ENCODE measurements around the gene PTPRM.

Gene PTPRM

GRCh38 chr18:7630731-7631442, 63.8 kb downstream of the PTPRM start:
- no peaks in the 10 kb centered on the region for H3K4me1 ChIP-seq (ENCODE audit: control insufficient read depth, insufficient read depth, low read length)
- H3K9me3 ChIP-seq (ENCODE audit: control insufficient read depth, insufficient read depth, low read length) = no peaks in the 10 kb centered on the region
- no peak overlapping the region for H3K4me3 ChIP-seq (ENCODE audit: low read depth, low read length)
- H3K9ac ChIP-seq (ENCODE audit: low read depth, low read length) = no peak overlapping the region
- no peak overlapping the region for H3K27ac ChIP-seq (ENCODE audit: low read depth, low read length)
- no peaks in the 10 kb centered on the region for H3K27me3 ChIP-seq (ENCODE audit: control insufficient read depth, insufficient read depth, low read length)
- no peaks in the 10 kb centered on the region for H3K36me3 ChIP-seq (ENCODE audit: control insufficient read depth, insufficient read depth, low read length)

- no peaks in the 10 kb centered on the region for H3K4me1 ChIP-seq (ENCODE audit: control insufficient read depth, insufficient read depth, low read length)
- H3K36me3 ChIP-seq (ENCODE audit: control insufficient read depth, insufficient read depth, low read length) = no peaks in the 10 kb centered on the region
- H3K9ac ChIP-seq (ENCODE audit: low read depth, low read length) = no peak overlapping the region
- no peak overlapping the region for H3K4me3 ChIP-seq (ENCODE audit: low read depth, low read length)
- H3K27ac ChIP-seq (ENCODE audit: low read depth, low read length) = no peak overlapping the region
- H3K9me3 ChIP-seq (ENCODE audit: control insufficient read depth, insufficient read depth, low read length) = no peaks in the 10 kb centered on the region
- H3K27me3 ChIP-seq (ENCODE audit: control insufficient read depth, insufficient read depth, low read length) = no peaks in the 10 kb centered on the region
Measured at GRCh38 chr18:7632152-7633098, 65.3 kb downstream of the PTPRM start.

- H3K4me3 ChIP-seq (ENCODE audit: low read depth, low read length) = no peak overlapping the region
Measured at GRCh38 chr18:7633171-7633570, 66.1 kb downstream of the PTPRM start.

GRCh38 chr18:7635948-7636347, 68.8 kb downstream of the PTPRM start:
- Histone ChIP-seq H3K9ac (ENCODE audit: low read depth, low read length) (no peak overlapping the region), H3K27me3 (ENCODE audit: control insufficient read depth, insufficient read depth, low read length) (no peaks in the 10 kb centered on the region), H3K27ac (ENCODE audit: low read depth, low read length) (no peak overlapping the region), H3K9me3 (ENCODE audit: control insufficient read depth, insufficient read depth, low read length) (no peaks in the 10 kb centered on the region), H3K4me1 (ENCODE audit: control insufficient read depth, insufficient read depth, low read length) (no peaks in the 10 kb centered on the region), H3K36me3 (ENCODE audit: control insufficient read depth, insufficient read depth, low read length) (no peaks in the 10 kb centered on the region), H3K4me3 (ENCODE audit: low read depth, low read length) (no peak overlapping the region)

More at GRCh38 chr18:7633171-7633570, 66.1 kb downstream of the PTPRM start:
- Histone ChIP-seq H3K27me3 (ENCODE audit: control insufficient read depth, insufficient read depth, low read length) (no peaks in the 10 kb centered on the region), H3K9me3 (ENCODE audit: control insufficient read depth, insufficient read depth, low read length) (no peaks in the 10 kb centered on the region), H3K36me3 (ENCODE audit: control insufficient read depth, insufficient read depth, low read length) (no peaks in the 10 kb centered on the region), H3K27ac (ENCODE audit: low read depth, low read length) (no peak overlapping the region), H3K9ac (ENCODE audit: low read depth, low read length) (no peak overlapping the region), H3K4me1 (ENCODE audit: control insufficient read depth, insufficient read depth, low read length) (no peaks in the 10 kb centered on the region)

- H3K9ac ChIP-seq (ENCODE audit: low read depth, low read length) = no peak overlapping the region
Measured at GRCh38 chr18:7637269-7637668, 70.2 kb downstream of the PTPRM start.

GRCh38 chr18:7638321-7638720, 71.2 kb downstream of the PTPRM start:
- Histone ChIP-seq H3K36me3 (ENCODE audit: control insufficient read depth, insufficient read depth, low read length) (no peaks in the 10 kb centered on the region), H3K4me3 (ENCODE audit: low read depth, low read length) (no peak overlapping the region), H3K27me3 (ENCODE audit: control insufficient read depth, insufficient read depth, low read length) (no peaks in the 10 kb centered on the region), H3K9ac (ENCODE audit: low read depth, low read length) (no peak overlapping the region), H3K27ac (ENCODE audit: low read depth, low read length) (no peak overlapping the region), H3K4me1 (ENCODE audit: control insufficient read depth, insufficient read depth, low read length) (no peaks in the 10 kb centered on the region), H3K9me3 (ENCODE audit: control insufficient read depth, insufficient read depth, low read length) (no peaks in the 10 kb centered on the region)

More at GRCh38 chr18:7637269-7637668, 70.2 kb downstream of the PTPRM start:
- no peak overlapping the region for H3K27ac ChIP-seq (ENCODE audit: low read depth, low read length)
- H3K4me1 ChIP-seq (ENCODE audit: control insufficient read depth, insufficient read depth, low read length) = no peaks in the 10 kb centered on the region
- H3K9me3 ChIP-seq (ENCODE audit: control insufficient read depth, insufficient read depth, low read length) = no peaks in the 10 kb centered on the region
- H3K27me3 ChIP-seq (ENCODE audit: control insufficient read depth, insufficient read depth, low read length) = no peaks in the 10 kb centered on the region
- no peak overlapping the region for H3K4me3 ChIP-seq (ENCODE audit: low read depth, low read length)
- H3K36me3 ChIP-seq (ENCODE audit: control insufficient read depth, insufficient read depth, low read length) = no peaks in the 10 kb centered on the region

- Histone ChIP-seq H3K27me3 (ENCODE audit: control insufficient read depth, insufficient read depth, low read length) (no peaks in the 10 kb centered on the region), H3K27ac (ENCODE audit: low read depth, low read length) (no peak overlapping the region), H3K36me3 (ENCODE audit: control insufficient read depth, insufficient read depth, low read length) (no peaks in the 10 kb centered on the region), H3K4me1 (ENCODE audit: control insufficient read depth, insufficient read depth, low read length) (peaks cover 9% of the 10 kb centered on the region), H3K9me3 (ENCODE audit: control insufficient read depth, insufficient read depth, low read length) (no peaks in the 10 kb centered on the region), H3K9ac (ENCODE audit: low read depth, low read length) (no peak overlapping the region), H3K4me3 (ENCODE audit: low read depth, low read length) (no peak overlapping the region)
Measured at GRCh38 chr18:7641813-7642212, 74.7 kb downstream of the PTPRM start.

- Histone ChIP-seq H3K9me3 (ENCODE audit: control insufficient read depth, insufficient read depth, low read length) (no peaks in the 10 kb centered on the region), H3K4me3 (ENCODE audit: low read depth, low read length) (no peak overlapping the region), H3K4me1 (ENCODE audit: control insufficient read depth, insufficient read depth, low read length) (peaks cover 10% of the 10 kb centered on the region), H3K9ac (ENCODE audit: low read depth, low read length) (no peak overlapping the region), H3K27me3 (ENCODE audit: control insufficient read depth, insufficient read depth, low read length) (no peaks in the 10 kb centered on the region), H3K27ac (ENCODE audit: low read depth, low read length) (no peak overlapping the region), H3K36me3 (ENCODE audit: control insufficient read depth, insufficient read depth, low read length) (no peaks in the 10 kb centered on the region)
Measured at GRCh38 chr18:7642331-7642890, 75.3 kb downstream of the PTPRM start.

GRCh38 chr18:7645756-7646155, 78.6 kb downstream of the PTPRM start:
- H3K9ac ChIP-seq (ENCODE audit: low read depth, low read length) = no peak overlapping the region

GRCh38 chr18:7646174-7646886, 79.2 kb downstream of the PTPRM start:
- H3K4me1 ChIP-seq (ENCODE audit: control insufficient read depth, insufficient read depth, low read length) = peaks cover 10% of the 10 kb centered on the region
- H3K4me3 ChIP-seq (ENCODE audit: low read depth, low read length) = no peak overlapping the region
- H3K9ac ChIP-seq (ENCODE audit: low read depth, low read length) = no peak overlapping the region
- H3K27me3 ChIP-seq (ENCODE audit: control insufficient read depth, insufficient read depth, low read length) = no peaks in the 10 kb centered on the region
- H3K9me3 ChIP-seq (ENCODE audit: control insufficient read depth, insufficient read depth, low read length) = no peaks in the 10 kb centered on the region
- no peak overlapping the region for H3K27ac ChIP-seq (ENCODE audit: low read depth, low read length)
- no peaks in the 10 kb centered on the region for H3K36me3 ChIP-seq (ENCODE audit: control insufficient read depth, insufficient read depth, low read length)

More at GRCh38 chr18:7645756-7646155, 78.6 kb downstream of the PTPRM start:
- Histone ChIP-seq H3K36me3 (ENCODE audit: control insufficient read depth, insufficient read depth, low read length) (no peaks in the 10 kb centered on the region), H3K4me3 (ENCODE audit: low read depth, low read length) (no peak overlapping the region), H3K4me1 (ENCODE audit: control insufficient read depth, insufficient read depth, low read length) (peaks cover 10% of the 10 kb centered on the region), H3K9me3 (ENCODE audit: control insufficient read depth, insufficient read depth, low read length) (no peaks in the 10 kb centered on the region), H3K27ac (ENCODE audit: low read depth, low read length) (no peak overlapping the region), H3K27me3 (ENCODE audit: control insufficient read depth, insufficient read depth, low read length) (no peaks in the 10 kb centered on the region)

All from HUES48 (cell line).